T-helper 22 cell (primary cell): ENCODE measurements around the gene CD44.
"Not testable (repeated sequence)": the region's sequence is repeated elsewhere in the genome, so short reads cannot be mapped to it uniquely, and the experiment has no call there.

Experiments used
- DNase-seq: peaks from one replicate; pipeline ENCODE4 v3.0.0-alpha.2; 2020; ENCODE audit warnings: low read depth

CD44 gene

DNA sequence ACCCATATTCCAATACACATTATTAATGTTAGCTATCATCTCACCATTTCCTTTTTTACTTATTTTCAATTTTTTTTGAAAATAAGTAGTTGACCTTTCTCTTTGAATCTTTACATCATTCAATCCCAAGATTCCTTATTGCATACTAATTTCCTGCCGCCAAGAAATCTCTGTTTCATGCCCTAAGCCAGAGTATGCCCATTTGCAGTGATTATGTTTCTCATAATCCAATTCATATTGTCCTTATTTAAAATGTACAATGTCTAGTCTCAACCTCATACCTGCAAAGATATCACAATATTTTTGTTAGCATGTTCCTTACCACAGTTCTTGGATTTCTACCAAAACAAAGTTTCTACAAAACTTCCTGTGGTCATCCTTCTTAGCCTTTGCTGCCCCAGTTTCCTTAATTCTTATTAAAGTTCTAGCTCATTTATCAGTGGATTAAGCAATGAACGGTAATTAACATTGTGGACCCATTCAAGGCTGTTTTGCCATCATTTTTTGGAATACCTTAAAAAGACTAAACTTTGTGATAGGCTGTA is 75.3 kb downstream of the CD44 start:
- DNase-seq, result no peak

DNA sequence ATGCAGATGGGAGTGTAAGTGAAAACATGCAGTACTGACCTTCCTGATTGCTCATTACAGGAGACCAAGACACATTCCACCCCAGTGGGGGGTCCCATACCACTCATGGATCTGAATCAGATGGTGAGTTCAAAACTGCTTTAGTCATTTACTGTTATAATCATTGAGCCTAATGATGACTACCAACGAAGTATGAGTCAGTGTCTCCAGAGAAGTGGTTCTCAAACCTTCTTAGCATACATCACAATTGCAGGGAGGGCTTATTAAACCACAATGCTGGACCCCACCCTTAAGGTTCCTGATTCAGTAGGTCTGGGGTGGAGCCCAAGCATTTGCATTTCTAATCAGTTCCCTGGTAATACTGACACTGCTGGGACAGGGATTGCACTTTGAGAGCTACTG is 75.8 kb downstream of the CD44 start:
- DNase-seq, result peak; percentile 11

DNA sequence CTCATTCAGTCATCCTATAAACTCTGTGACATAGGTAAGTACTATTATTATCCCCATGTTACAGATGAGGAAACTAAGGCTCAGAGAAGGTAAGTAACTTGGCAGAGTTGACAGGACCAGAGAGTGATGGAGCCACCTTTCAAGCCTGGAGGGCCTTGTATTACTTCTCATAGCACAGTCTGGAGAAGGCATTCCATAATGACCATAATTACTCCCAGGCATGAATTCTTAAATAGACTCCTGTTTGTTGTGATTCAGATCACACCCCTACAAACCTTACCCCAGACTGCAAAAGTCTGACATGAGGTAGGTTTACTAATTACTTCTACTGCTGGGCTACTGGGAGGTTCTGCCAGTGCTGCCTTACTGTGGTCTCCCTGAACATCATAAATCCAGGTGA is 77.0 kb downstream of the CD44 start:
- no peak for DNase-seq

DNA sequence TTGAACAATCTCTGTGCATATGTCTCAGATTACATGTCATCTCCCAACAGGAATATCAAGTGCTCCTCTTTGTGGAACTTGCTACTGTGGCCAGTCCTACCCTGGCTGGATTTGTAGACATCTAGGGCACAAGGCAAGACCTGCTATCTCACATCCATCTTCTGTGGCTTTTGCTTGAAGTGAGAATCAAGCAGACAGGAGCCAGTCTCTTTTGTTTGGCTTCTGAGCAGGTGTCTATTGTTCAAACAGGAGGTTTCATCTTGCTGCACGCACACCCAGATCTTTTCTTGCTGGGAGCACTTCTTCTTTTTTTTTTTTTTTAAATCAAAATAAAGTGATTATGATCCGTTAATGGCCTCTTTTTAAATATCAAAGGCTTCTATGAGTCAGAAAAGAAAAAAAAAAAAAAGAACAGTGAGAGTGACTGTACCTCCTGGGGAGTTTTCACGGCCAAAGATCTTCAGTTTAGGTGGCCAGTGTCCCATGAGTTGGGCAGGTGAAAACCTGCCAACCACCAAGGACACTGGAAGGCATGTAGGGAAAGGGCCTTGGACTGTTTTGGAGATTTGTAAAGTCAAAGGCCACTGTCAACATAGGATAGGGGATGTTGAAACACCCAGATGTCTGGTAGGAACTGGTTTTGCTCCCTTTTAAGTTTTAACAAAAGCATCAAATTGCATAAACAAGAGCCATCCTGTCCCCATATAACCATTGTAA is 78.1 kb downstream of the CD44 start:
- peak; percentile 49 for DNase-seq

DNA sequence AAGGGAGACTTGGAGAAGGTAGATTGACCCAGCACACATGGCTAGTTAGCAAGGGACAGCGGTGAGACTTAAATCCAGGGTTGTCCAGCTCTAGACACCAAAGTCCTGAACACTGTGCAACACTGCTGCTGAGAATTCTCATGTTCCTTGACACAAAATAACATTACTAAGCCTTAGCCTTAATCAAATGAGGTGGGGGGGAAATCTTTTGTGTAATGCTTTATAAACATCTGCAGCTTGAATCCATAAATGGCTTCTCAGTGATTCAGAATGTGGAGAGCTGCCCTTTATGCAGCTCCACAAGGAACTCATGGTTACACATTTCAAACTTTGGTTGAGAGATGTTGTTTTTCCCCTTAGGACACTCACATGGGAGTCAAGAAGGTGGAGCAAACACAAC is 80.0 kb downstream of the CD44 start:
- no peak for DNase-seq

DNA sequence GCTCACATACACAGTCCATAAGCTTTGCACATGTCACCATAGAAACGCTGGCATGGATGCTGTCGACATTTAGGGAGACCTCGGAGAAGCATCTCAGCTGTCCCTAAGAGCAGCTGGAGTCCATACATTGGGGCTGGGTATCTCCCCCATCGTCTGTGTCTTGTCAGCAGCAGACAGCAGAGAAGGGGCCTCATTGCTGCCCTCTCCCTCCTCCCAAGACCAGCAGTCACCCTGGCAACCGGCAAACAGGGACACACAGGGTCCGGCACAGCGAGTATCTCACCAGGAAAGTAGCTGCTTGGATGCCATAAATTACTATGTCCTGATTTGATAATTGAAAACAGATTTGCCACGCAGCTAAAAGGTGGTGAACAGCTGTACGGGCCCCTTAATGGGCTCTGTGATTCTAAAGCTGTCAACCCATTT is 84.4 kb downstream of the CD44 start:
- no peak for DNase-seq

DNA sequence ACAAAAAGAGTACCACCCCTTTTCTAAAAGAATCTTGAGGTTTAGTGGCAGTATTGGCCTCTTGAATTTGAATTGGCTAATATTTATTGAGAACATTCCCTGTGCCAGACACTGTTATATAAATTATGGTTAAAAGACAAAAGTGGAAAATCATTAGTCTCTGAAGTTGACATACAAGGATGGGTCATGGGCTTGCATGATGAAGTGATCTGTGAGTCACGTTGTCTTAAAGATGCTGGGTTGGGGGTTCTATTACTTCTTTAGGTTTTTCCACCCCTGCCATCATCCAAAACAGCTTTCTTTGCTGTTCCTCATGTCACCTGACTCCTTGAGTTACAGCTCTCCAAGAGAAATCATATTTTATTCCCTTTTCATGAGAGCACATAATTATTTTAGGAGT is 85.0 kb downstream of the CD44 start:
- DNase-seq, result no peak

DNA sequence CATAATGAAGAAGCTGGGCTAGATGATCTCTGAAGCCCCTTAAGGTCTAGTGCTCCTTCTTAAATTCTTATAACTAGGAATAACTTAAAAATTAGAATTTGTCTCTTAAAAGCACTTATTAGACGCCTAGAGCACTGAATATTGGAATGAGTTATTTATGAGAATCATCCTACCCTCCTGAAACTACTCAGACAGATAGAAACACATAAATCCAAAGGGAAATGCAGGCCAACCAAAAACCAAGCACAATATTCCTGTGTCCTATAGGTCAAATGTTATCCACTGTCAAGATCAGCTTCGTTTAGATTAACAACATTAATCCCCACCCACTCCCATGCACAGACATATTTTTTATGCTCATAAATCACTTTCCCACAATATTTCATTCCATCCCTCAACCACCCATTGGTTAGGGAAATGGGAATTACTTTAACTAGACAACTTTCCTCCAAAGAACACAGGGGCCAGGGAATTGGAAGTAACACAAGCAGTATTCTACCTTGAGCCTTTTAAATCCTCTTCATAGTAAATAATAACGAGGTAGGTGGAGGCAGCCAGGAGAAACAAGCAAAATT is 87.1 kb downstream of the CD44 start:
- no peak for DNase-seq

DNA sequence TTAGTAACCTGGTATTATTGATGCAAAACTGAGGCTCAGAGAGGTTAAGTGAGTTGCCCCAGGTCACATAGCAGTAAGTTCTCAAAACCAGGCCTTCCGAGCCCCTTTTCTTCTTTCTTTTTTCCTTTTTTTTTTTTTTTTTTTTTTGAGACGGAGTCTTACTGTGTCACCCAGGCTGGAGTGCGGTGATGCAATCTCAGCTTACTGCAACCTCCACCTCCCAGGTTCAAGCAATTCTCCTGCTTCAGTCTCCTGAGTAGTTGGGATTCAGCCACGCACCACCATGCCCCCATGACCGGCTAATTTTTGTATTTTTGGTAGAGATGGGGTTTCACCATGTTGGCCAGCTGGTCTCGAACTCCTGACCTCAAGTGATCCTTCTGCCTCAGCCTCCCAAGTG is 87.8 kb downstream of the CD44 start:
- DNase-seq, result not testable (repeated sequence)

DNA sequence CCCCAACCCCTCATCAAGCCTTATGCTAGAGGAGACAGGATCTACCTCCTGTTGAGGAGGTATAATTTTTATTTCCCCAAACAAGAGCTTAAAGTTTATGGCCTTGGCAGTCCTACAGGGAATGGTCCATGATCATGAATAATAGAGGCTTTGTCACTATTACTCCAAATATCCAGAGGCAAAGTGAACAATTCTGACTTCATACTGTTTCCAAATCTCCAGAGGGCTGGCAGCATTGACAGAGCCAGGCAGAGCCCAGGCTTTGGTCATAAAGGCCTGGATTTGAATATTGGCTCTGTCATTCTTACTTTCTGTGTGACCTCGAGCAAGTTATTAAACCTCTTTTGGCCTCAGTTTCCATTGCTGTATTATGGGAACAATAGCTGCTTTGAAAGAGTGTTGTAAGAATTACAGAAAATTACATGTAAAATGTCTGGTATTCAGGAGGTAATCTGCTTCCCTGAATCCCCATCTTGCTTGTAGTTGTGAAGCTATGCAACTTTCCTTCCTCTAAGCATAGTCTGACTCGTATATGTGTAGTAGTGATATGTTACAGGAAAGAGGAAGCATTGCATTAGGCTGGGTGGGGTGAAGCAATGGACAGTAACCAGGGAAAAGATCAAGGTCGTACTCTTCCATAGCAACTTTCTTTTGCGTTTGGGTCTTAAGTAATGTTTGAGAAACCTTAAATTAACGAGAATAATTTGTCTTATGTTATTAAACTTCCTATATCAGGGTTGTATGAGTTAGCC is 88.8 kb downstream of the CD44 start:
- no peak for DNase-seq

DNA sequence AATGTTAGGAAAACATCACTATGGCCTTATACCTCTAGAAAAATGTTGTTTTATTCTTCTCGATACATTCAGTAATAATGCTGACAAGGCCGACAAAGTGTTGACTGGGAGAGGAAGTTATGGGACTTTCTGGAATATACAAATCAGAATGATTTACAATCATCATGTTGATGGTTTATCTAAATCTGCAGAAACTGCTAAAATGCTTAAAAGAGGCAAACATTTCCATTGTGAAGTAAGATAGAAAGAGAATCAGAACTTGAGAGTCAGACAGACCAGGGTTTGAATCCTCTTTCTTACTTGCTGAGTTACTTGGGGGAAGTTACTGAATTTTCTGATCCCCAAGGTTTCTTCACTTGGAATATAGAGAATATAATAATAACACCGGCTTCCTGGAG is 89.4 kb downstream of the CD44 start:
- no peak for DNase-seq

DNA sequence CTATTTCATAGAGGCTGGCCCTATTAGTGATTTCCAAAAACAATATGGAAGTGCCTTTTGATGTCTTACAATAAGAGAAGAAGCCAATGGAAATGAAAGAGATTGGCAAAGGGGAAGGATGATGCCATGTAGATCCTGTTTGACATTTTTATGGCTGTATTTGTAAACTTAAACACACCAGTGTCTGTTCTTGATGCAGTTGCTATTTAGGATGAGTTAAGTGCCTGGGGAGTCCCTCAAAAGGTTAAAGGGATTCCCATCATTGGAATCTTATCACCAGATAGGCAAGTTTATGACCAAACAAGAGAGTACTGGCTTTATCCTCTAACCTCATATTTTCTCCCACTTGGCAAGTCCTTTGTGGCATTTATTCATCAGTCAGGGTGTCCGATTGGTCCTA is 91.4 kb downstream of the CD44 start:
- no peak for DNase-seq

DNA sequence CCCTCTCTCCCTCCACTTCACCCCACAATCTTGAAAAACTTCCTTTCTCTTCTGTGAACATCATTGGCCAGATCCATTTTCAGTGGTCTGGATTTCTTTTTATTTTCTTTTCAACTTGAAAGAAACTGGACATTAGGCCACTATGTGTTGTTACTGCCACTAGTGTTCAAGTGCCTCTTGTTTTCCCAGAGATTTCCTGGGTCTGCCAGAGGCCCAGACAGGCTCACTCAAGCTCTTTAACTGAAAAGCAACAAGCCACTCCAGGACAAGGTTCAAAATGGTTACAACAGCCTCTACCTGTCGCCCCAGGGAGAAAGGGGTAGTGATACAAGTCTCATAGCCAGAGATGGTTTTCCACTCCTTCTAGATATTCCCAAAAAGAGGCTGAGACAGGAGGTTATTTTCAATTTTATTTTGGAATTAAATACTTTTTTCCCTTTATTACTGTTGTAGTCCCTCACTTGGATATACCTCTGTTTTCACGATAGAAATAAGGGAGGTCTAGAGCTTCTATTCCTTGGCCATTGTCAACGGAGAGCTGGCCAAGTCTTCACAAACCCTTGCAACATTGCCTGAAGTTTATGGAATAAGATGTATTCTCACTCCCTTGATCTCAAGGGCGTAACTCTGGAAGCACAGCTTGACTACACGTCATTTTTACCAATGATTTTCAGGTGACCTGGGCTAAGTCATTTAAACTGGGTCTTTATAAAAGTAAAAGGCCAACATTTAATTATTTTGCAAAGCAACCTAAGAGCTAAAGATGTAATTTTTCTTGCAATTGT is 92.3 kb downstream of the CD44 start:
- DNase-seq, result no peak

DNA sequence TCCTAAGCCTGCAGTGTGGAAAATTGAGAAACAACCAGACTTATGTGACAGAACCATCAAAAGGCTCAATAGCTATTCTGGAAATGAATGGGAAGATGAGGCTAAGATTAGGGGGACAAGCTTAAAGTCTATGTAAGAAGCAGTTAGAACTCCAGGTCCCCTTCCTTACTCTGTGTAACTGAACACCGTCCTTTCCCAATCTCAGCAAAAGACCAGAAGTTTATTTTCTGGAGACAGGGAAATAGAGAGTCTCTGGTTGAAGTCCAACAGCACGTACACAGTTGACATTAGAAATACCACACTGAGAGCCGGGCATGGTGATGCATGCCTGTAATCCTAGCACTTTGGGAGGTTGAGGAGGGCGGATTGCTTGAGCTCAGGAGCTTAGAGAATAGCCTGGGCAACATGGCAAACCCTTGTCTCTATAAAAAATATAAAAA is 93.9 kb downstream of the CD44 start:
- DNase-seq, result no peak

DNA sequence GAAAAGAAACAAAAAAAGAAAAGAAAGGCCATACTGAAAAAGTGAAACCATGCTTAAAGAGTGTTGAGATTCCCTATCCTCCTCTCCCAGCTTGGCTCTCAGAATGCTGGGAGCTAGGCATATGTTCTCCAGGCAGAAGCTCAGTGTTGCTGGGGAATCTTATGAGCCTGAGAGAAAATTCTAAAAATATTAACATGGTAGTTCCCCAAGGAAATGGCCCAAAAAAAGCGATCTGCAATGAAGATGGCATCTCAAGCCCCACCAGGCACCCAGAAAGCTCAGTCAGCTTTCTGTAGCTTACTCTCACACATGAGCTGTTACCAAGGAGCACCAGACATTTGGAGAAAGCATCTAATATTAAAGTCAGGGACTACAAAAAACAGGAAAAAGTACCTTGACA is 94.5 kb downstream of the CD44 start:
- no peak for DNase-seq

DNA sequence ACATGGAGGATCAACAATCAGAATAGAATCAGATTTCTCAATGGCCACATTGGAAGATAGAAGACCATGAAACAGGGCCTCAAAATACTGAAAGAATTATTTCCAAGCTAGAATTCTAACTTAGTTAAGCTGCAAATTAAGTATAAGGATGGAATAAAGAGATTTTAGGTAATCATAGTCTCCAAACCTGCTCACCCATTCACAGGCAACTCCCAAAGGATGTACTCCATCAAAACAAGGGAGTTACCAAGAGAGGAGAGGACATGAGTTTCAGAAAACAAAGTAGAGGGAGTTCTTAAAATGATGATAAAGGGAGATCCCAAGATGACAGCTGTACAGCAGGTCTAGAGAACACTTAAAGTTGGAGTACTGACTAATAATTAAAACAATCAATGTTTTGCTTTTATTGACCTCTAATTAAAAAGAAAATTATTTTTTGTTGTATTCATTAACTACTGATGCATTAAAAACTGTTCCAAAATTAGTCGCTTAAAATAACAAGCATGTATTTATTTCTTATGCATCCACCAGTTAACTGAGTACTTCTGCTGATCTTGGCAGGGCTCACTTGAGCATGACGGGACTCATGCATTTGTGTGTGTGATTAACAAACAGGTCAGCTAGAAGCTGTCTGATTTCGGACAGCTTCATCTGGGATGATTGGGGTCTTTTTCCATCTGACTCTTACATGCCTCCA is 95.6 kb downstream of the CD44 start:
- DNase-seq, result no peak

DNA sequence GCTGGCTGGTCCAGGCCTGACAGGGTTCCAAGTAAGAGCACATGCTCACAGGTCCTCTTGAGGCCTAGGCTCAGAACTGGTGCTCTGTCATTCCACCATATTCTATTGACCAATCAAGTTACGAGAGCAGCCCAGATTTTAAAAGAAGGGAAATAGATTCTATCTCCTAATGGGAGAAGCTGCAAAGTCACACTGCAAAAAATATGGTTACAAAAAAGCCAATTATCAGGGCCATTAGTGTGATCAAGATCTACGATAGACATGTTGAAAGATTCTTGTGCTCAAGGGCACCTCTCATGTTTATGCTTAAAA is 96.1 kb downstream of the CD44 start:
- no peak for DNase-seq

DNA sequence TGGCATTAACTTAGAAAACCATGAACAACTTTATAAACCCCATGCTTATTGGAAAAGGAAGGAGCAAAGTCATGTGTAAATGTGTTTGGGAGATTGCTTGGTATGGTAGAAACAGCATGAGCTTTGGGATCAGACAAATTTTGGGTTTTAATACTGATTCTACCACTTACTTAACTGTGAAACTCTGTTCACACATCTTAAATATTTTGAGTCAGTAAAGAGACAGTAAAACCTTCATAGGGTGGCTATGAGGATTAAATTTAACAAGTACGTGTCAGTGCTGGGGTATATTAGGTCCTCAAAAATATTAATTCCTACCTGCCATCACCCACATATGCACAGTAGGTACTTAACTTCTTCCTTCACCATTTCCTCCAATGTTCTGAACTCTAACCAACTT is 96.5 kb downstream of the CD44 start:
- no peak for DNase-seq

DNA sequence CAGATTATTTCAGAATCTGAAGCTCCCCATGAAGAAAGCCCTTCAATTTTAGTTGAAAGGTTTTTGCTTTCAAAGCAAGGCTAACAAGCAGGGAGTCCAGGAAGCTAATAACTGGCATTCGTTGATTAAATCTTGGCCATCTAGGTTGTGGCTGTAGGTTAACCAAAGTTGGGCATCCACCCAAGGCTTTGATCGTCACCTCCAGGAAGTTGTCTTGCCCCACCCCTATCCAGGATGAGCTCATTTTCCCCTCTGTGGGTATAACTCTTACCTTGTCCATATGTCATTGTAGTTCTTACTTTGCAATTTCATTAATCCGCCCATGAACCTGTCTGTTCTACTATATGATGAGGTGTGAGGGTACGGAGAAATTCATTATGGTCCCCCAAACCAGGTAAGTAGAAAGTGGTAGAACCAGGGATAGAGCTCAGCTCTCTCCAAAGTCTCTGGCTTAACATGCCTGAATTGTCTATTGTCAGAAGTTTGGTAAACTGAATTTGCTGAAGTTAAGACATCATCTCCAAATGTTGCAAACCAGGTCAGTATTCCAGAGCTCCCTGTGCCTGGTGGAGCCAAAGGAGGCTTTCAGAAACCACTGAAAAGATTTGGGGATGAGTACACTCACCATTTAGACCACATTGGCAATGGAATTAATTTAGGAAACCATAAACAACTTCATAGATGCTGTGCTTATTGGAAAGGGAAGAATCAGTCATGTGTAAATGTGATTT is 97.1 kb downstream of the CD44 start:
- DNase-seq, result peak; percentile 72

DNA sequence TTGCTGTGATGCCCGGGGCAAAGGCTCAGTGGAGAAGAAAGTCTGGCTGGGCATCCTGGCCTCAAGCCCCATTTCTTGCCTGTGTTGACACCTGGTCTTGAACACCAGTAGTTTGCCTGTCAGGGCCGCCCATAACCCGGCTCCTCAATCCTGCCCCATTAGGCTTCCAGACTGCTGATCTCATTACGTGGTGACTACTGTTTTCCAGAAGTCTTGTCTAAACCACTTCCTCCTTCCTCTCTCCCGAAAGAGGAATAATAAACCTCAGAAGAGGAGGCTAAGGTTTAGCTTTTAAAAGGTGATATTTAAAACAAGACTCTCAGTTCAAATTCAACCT is 97.7 kb downstream of the CD44 start:
- no peak for DNase-seq

DNA sequence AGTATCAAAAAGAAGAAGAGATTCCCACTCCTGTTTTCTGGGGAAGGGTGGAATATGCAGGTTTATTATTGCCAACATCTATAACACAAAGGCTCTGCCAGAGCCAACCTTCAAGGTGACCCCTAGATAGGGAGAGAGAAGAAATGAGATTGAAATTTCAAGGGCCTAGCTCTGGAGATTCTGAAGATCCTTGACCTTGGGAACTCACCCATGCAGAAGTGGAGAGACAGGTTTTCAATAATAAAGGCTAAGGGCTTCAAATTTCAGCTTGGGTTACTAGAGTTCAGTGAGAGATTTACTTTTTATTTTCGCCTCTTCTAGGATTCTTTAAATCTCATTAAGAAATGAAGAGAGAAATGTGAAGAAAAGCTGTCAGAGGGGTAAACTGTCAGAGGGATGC is 98.4 kb downstream of the CD44 start:
- no peak for DNase-seq
